ES-I3 (cell line): ENCODE data around the gene MXI1.

Source experiments
- H3K36me3 ChIP-seq: 2 replicates; pipeline ENCODE4 v1.6.1; 2013; ENCODE audit warnings: mild to moderate bottlenecking, low read length, control low read depth, moderate library complexity; ENCODE audit not compliant: insufficient read depth
- H3K4me1 ChIP-seq: 2 replicates; pipeline ENCODE4 v1.6.1; 2013; ENCODE audit warnings: mild to moderate bottlenecking, control low read depth, low read length; ENCODE audit not compliant: insufficient read depth
- H3K9ac ChIP-seq: 2 replicates; pipeline ENCODE4 v1.6.1; 2013; ENCODE audit warnings: low read depth, mild to moderate bottlenecking, low read length, moderate library complexity
- H3K9me3 ChIP-seq: 2 replicates; pipeline ENCODE4 v1.6.1; 2013; ENCODE audit warnings: mild to moderate bottlenecking, low read length, moderate library complexity; ENCODE audit not compliant: control insufficient read depth, insufficient read depth

Gene MXI1

DNA sequence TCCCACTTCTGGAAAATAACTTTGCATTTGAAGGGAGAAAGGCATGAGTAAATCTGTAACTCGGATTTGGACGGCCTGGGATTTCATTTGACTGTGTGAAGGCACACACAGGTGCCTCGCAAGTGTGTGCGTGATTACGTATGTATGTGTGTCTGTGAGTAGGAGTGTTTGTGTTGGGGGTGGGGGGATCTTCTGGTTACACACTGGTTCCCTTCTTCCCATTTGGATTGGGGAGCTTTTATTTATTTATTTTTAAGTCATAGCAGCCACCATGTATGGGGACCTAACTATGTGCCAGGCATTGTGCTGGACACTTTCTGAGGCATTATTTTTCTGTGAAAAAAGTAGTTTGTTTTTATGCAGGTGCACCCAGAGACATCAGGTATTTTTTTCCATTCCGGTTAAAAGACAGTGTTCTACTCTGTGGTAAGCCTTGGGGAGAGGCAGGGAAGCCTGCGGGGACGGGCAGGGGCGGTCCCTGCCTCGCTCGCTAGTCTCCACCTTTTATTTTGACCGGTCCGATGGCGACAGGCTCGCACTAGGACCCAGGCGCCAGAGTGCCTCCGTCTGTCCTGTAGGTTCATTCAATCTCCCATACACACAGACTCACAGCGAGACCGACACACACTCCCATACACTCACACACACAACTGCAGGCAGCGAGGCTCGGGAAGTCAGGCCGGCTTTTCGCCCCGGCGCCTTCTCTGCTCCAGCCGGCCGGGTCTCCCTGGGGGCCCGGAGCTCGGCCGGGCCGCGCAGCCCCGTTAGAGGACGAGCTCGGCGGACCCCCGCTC lies at the start of gene MXI1:
MXI1 (plus strand) TSS at position 595 of the 794 bp plus-strand sequence. CDS start 204 bp downstream, outside the sequence.
- H3K4me1 ChIP-seq, result peaks cover 16% of the 10 kb centered on the region
- H3K9ac ChIP-seq, result peak within 1 kb of the TSS; percentile 73
- no peaks in the 10 kb centered on the region for H3K36me3 ChIP-seq
- H3K9me3 ChIP-seq, result no peaks in the 10 kb centered on the region

DNA sequence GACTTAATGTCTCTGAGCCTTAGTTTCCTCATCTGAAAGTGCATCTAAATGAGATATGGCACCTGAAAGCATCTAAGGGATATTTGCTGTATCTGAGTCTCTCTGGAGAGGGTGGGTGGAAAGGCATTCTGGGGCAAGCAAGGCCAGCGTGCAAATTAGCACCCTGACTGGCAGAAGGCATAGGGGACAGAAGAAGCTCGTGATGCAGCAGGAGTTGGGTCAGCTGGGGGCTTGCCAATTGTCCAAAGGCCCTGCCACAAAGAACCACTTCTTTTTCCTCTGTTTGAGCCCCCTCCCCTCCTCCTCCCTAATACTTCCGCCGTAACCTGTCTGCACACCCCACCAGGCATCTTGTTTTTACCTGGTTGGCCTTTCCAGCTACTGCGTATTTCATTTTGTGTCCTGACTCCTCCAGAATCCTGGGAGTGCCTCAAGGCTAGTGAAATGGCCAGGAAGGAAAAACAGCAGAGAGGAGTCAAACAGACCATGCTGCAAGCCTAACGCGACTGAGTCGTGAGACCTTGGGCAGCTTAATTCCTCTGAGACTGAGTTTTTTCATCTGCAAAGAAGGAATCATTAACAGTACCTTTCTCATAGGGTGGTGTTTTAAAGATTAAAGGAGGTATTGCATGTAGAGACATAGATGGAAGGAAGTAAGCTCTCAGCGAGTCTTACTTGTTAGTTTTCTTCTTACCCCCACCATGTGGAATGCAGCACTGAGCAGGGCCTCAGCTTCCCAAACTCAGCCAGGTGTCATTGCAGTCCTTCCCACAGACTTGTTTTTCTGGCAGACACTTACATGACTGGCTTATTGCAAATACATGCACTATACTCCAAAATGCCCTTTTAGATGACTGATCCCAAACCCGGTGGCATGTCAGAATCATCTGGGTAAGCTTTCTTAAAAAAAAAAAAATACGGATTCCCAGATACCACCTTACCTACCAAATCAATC lies 49.1 kb upstream of the MXI1 start:
- Histone ChIP-seq H3K9ac (no peak overlapping the region), H3K36me3 (no peaks in the 10 kb centered on the region), H3K9me3 (no peaks in the 10 kb centered on the region), H3K4me1 (0 out of 2 replicates have a peak, but pooled peaks cover 3% of the 10 kb centered on the region)

GRCh38 chr10:110160081-110160480 lies 47.3 kb upstream of the MXI1 start:
- Histone ChIP-seq H3K4me1 (0 out of 2 replicates have a peak, but pooled peaks cover 8% of the 10 kb centered on the region), H3K9ac (no peak overlapping the region), H3K9me3 (no peaks in the 10 kb centered on the region)

DNA sequence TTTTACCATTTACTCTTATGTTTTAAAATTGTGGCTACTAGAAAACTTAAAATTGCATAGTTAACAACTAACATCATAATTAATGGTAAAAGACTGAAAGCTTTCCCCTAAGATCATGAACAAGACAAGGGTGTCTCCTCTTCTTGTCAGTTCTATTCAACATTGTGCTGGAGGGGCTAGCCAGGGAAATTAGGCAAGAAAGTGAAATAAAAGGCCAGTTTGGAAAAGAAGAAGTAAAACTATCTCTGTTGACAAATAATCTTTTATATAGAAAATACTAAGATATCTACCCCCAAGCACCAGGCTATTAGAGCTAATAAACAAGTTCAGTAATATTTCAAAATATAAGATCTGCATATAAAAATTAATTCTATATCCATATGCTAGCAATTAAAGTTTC lies 46.9 kb upstream of the MXI1 start:
- Histone ChIP-seq H3K9me3 (no peaks in the 10 kb centered on the region), H3K4me1 (0 out of 2 replicates have a peak, but pooled peaks cover 8% of the 10 kb centered on the region), H3K9ac (no peak overlapping the region), H3K36me3 (no peaks in the 10 kb centered on the region)

More at GRCh38 chr10:110160081-110160480, 47.3 kb upstream of the MXI1 start:
- no peaks in the 10 kb centered on the region for H3K36me3 ChIP-seq

DNA sequence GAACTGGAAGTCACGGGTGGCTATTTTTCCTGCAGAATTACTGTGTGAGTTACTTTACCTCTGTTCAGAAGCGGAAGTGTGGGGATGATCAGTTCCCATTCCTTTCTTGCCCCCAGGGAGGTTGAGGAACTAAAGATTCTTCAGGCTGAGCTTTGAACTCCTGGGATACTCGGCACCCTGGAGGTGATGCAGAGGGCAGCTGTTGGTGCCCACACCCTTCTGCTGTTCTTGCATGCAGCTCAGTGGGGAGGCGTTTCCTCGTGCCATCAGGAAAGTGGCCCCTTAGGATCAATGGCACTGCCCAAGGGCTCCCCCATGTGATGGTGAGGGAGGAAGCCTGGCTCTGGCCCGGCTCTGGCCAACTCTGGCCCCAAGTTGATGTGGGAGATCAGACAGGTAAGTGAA lies 44.7 kb upstream of the MXI1 start:
- Histone ChIP-seq H3K9ac (no peak overlapping the region), H3K36me3 (no peaks in the 10 kb centered on the region), H3K4me1 (0 out of 2 replicates have a peak, but pooled peaks cover 8% of the 10 kb centered on the region), H3K9me3 (no peaks in the 10 kb centered on the region)

DNA sequence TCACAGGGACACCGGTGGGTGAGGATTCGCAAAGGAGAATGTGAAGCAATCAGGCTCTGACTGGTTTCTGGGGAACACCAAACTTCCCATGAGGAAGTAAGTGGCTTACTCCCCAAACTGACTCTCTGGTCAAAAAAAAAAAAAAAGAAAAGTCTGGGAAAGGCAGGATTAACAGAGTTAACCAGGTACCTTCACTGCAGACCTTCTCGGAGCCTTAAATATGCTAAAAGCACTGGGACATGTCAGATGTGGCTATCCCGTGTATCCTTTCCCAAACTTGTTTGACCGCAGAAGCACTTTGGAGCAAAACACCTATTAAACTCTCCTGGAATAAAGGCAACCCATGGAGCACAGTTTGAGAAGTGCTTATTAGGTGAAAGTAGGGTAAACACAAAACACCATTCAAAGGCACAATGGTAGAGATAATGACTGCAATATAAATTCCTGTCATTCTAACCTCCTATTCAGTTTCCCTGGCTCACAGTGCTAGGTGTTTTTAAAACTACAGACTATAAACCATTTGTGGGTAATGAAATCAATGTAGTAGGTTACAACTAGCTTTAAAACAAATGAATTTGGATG lies 44.1 kb upstream of the MXI1 start:
- H3K4me1 ChIP-seq, result peaks cover 11% of the 10 kb centered on the region; the same call in 1 of the 2 replicates
- no peaks in the 10 kb centered on the region for H3K36me3 ChIP-seq
- no peak overlapping the region for H3K9ac ChIP-seq
- H3K9me3 ChIP-seq, result no peaks in the 10 kb centered on the region

DNA sequence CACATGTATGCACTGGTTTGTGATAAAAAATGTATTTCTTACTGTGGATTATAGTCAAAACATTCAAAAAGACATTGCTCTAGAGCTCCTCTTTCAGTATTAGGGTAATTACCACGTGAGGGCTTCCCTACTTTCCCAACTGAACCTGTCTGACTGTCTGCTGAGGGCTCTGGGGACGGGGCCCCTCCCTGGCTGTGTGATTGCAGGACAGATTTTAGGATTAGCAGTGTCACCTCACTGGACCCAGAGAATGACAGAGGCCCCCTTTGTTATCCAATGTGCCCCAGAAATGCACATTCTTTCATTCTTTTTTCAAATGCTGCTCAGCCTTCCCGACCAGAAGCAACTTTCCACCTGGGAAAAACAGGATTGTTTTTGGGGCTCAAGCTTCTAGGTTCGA lies 43.6 kb upstream of the MXI1 start:
- no peaks in the 10 kb centered on the region for H3K9me3 ChIP-seq
- H3K36me3 ChIP-seq, result no peaks in the 10 kb centered on the region
- peaks cover 12% of the 10 kb centered on the region; the same call in 1 of the 2 replicates for H3K4me1 ChIP-seq
- no peak overlapping the region for H3K9ac ChIP-seq

DNA sequence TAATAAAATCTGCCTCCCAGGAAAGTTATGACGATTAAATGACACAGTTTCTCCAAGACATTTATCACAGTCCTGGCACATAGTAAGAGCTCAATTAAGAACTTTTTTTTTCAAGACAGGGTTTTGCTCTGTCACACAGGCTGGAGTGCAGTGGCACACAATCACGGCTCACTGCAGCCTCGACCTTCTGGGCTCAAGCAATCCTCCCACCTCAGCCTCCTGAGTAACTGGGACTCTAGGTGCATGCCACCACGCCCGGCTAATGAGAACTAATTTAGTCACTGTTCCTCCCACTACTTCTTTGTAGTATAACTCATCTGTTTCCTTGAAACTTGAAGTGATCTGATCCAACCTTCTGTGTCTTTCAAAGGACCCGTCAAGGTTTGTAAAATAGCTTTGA lies 42.2 kb upstream of the MXI1 start:
- Histone ChIP-seq H3K36me3 (no peaks in the 10 kb centered on the region), H3K9ac (no peak overlapping the region), H3K9me3 (no peaks in the 10 kb centered on the region), H3K4me1 (peaks cover 22% of the 10 kb centered on the region)

GRCh38 chr10:110167149-110167548 lies 40.3 kb upstream of the MXI1 start:
- Histone ChIP-seq H3K36me3 (no peaks in the 10 kb centered on the region), H3K4me1 (peaks cover 31% of the 10 kb centered on the region), H3K9ac (no peak overlapping the region), H3K9me3 (no peaks in the 10 kb centered on the region)

- Histone ChIP-seq H3K36me3 (no peaks in the 10 kb centered on the region), H3K4me1 (peaks cover 24% of the 10 kb centered on the region), H3K9ac (no peak overlapping the region), H3K9me3 (no peaks in the 10 kb centered on the region)
Observed at GRCh38 chr10:110168601-110169481, 38.6 kb upstream of the MXI1 start.

GRCh38 chr10:110169586-110169985 lies 37.8 kb upstream of the MXI1 start:
- H3K36me3 ChIP-seq, result no peaks in the 10 kb centered on the region
- H3K9me3 ChIP-seq, result no peaks in the 10 kb centered on the region
- H3K4me1 ChIP-seq, result peaks cover 25% of the 10 kb centered on the region
- no peak overlapping the region for H3K9ac ChIP-seq

GRCh38 chr10:110170142-110170971 lies 37.0 kb upstream of the MXI1 start:
- Histone ChIP-seq H3K9ac (no peak overlapping the region), H3K9me3 (no peaks in the 10 kb centered on the region), H3K4me1 (peaks cover 28% of the 10 kb centered on the region), H3K36me3 (no peaks in the 10 kb centered on the region)

- no peaks in the 10 kb centered on the region for H3K9me3 ChIP-seq
- no peaks in the 10 kb centered on the region for H3K36me3 ChIP-seq
- peaks cover 34% of the 10 kb centered on the region for H3K4me1 ChIP-seq
- H3K9ac ChIP-seq, result no peak overlapping the region
Observed at GRCh38 chr10:110171032-110171431, 36.4 kb upstream of the MXI1 start.
